HFFc6 (cell line): ENCODE measurements around the gene UQCRC1. TPM values are rescaled to one million over a fixed set of nuclear protein-coding genes. Genes with fewer than 3 reads are reported as not detected.

ENCODE experiments used
- DNase-seq: peaks from one replicate; pipeline ENCODE4 v3.0.0-alpha.2; 2018
- H3K27ac Mint-ChIP-seq: 2 replicates; pipeline ENCODE4 v1.8.0; 2020; ENCODE audit warnings: mild to moderate bottlenecking, mixed read lengths
- H3K27me3 Mint-ChIP-seq: 2 replicates; pipeline ENCODE4 v1.8.0; 2021; ENCODE audit warnings: mild to moderate bottlenecking, moderate library complexity, mixed read lengths; ENCODE audit not compliant: insufficient read depth
- H3K36me3 Mint-ChIP-seq: 2 replicates; pipeline ENCODE4 v1.8.0; 2021; ENCODE audit warnings: low read depth, mixed read lengths
- H3K4me1 Mint-ChIP-seq: 2 replicates; pipeline ENCODE4 v1.8.0; 2020; ENCODE audit warnings: low read depth, mixed read lengths
- H3K4me3 Mint-ChIP-seq: 2 replicates; pipeline ENCODE4 v1.8.0; 2020; ENCODE audit warnings: mild to moderate bottlenecking, moderate library complexity, mixed read lengths
- H3K9me3 Mint-ChIP-seq: 2 replicates; pipeline ENCODE4 v1.8.0; 2020; ENCODE audit warnings: mild to moderate bottlenecking, mixed read lengths
- total RNA-seq, 6 experiments: library from RNA; stranded (reverse); fragmentation: NEBNext Ultra II Directional; extraction: Animal tissue kit (Norgen Biotek cat#: 25700); gene quantifications; 2 replicates in 1 of 6; 3 replicates in 5 of 6; pipeline ENCODE4 v1.2.3, GENCODE V29; 2021
- TF ChIP-seq, protein P1 (sequence below): fragments of 200-600 bp; sonication (generic); IDR thresholded peaks from 2 replicates; pipeline ENCODE4 v1.5.0; 2021; ENCODE audit warnings: antibody characterized with exemption, mild to moderate bottlenecking

The UQCRC1 gene
- total RNA-seq, 6 experiments from 2014 or later = 254 to 322 (median 276) TPM

DNA sequence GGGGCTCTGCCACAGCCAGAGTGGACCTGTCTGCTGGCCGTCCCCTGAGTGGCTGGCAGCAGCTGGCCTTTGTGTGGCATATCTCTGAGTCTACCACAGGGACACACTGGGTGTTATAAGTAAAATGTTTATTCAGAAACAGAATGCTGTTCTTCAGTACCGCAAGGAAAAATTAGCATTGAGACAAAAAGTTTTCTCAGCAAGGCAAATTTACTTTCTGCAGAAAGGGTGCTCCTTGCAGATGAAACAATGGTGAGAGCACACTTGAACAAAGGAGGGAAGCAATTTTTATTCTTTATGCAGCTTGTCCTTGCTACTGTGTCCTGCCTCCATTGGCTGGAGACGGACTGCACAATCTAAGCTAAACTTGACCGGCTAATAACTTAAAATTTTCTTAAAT, 8.1 kb upstream of the UQCRC1 start:
- no peak overlapping the region for H3K27ac Mint-ChIP-seq
- H3K4me1 Mint-ChIP-seq = peaks cover 22% of the 10 kb centered on the region
- H3K36me3 Mint-ChIP-seq = peaks cover 15% of the 10 kb centered on the region; the same call in 1 of the 2 replicates
- peaks cover 24% of the 10 kb centered on the region for H3K9me3 Mint-ChIP-seq
- TF ChIP-seq, protein P1, sequence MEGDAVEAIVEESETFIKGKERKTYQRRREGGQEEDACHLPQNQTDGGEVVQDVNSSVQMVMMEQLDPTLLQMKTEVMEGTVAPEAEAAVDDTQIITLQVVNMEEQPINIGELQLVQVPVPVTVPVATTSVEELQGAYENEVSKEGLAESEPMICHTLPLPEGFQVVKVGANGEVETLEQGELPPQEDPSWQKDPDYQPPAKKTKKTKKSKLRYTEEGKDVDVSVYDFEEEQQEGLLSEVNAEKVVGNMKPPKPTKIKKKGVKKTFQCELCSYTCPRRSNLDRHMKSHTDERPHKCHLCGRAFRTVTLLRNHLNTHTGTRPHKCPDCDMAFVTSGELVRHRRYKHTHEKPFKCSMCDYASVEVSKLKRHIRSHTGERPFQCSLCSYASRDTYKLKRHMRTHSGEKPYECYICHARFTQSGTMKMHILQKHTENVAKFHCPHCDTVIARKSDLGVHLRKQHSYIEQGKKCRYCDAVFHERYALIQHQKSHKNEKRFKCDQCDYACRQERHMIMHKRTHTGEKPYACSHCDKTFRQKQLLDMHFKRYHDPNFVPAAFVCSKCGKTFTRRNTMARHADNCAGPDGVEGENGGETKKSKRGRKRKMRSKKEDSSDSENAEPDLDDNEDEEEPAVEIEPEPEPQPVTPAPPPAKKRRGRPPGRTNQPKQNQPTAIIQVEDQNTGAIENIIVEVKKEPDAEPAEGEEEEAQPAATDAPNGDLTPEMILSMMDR = no peak
- no peak overlapping the region for H3K4me3 Mint-ChIP-seq
- peaks cover 2% of the 10 kb centered on the region; the same call in 1 of the 2 replicates for H3K27me3 Mint-ChIP-seq
- no peak for DNase-seq

DNA sequence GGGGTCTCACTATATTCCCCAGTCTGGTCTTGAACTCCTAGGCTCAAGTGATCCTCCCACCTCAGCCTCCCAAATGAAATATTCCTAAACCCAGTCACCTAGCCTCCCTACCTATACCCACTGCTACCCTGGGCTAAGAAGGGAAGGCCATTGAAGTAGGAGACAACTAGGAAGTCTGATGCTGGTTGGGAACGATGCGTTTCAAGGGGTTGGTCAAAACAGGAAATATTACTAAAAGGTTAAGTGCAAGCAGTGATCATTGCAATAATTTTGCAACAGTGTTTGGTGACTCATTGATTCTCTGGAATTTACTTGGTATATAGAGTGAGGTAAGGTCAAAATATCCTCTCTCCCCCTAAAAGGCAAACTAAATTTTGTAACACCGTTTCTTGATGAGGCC, 4.6 kb upstream of the UQCRC1 start:
- peaks cover 15% of the 10 kb centered on the region; the same call in 1 of the 2 replicates for H3K36me3 Mint-ChIP-seq
- TF ChIP-seq, protein P1 = no peak
- peaks cover 24% of the 10 kb centered on the region for H3K9me3 Mint-ChIP-seq
- H3K27me3 Mint-ChIP-seq = peaks cover 5% of the 10 kb centered on the region
- H3K4me3 Mint-ChIP-seq = no peak overlapping the region; the same call in 1 of the 2 replicates
- peak; percentile 48 for DNase-seq
- peak overlapping the region; percentile 75 for H3K27ac Mint-ChIP-seq
- peaks cover 22% of the 10 kb centered on the region for H3K4me1 Mint-ChIP-seq

DNA sequence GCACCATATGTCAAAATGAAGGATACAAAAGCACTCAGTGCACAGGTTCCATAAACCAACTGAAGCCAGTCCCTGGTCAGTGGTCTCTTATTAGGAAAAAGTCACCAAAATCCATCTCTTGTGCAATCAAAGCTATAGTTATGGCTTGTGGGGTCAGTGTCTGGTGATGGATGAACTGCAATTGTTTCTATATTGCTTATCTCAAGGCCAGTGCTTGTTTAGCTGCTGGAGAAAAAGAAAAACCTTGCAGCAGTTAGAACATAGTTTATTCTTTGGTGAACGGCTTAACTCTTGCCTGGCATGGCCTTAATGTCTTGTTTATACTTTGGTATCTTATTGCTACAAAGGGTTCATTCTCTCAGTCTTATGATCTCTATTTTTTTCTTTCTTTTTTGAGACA, 2.9 kb upstream of the UQCRC1 start:
- H3K27ac Mint-ChIP-seq = no peak overlapping the region
- H3K4me3 Mint-ChIP-seq = no peak overlapping the region
- peaks cover 17% of the 10 kb centered on the region for H3K36me3 Mint-ChIP-seq
- H3K9me3 Mint-ChIP-seq = peaks cover 13% of the 10 kb centered on the region
- peaks cover 4% of the 10 kb centered on the region for H3K27me3 Mint-ChIP-seq
- TF ChIP-seq, protein P1 = no peak
- no peak for DNase-seq
- H3K4me1 Mint-ChIP-seq = peaks cover 24% of the 10 kb centered on the region

DNA sequence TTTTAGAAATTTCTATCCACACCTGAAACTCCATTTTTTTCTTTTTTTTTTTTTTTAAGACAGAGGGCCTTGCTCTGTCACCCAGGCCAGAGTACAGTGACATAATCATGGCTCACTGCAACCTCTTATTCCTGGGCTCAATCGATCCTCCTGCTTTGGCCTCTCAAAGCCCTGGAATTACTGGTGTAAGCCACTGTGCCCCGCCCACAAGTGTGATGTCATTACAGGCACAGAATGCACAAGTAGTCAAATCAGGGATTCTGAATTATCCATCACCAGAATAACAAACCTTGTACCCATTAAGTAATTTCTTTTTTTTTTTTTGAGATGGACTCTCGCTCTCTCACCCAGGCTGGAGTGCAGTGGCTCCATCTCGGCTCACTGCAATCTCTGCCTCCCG, 1.9 kb downstream of the UQCRC1 start:
- Mint-ChIP-seq H3K27ac (peak overlapping the region; percentile 92; the same call in 1 of the 2 replicates), H3K9me3 (no peaks in the 10 kb centered on the region), H3K36me3 (peaks cover 19% of the 10 kb centered on the region), H3K27me3 (peaks cover 3% of the 10 kb centered on the region; the same call in 1 of the 2 replicates), H3K4me3 (no peak overlapping the region), H3K4me1 (peaks cover 12% of the 10 kb centered on the region)
- TF ChIP-seq, protein P1 = no peak
- no peak for DNase-seq

DNA sequence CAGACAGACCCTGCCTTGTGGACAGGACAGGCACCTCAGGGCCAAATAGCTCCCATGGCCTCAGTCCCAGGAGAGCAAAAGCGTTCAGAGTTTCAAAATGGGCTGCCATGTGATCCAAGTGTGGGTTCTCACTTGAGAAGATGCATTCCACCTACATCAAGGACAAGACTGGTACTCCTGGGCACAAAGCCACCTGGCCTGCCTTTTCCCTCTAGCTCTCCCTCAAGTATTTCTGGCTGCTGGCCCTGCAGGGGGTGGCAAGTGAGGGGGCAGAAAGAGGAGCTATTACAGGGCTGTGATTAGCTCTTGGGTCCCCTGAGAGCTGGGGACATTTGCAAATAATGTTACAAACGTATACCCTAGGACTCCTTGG, 7.8 kb downstream of the UQCRC1 start:
- TF ChIP-seq, protein P1 = no peak
- H3K9me3 Mint-ChIP-seq = no peaks in the 10 kb centered on the region
- H3K27me3 Mint-ChIP-seq = peaks cover 2% of the 10 kb centered on the region
- H3K4me1 Mint-ChIP-seq = peaks cover 45% of the 10 kb centered on the region
- H3K4me3 Mint-ChIP-seq = no peak overlapping the region
- no peak overlapping the region for H3K27ac Mint-ChIP-seq
- H3K36me3 Mint-ChIP-seq = peaks cover 36% of the 10 kb centered on the region
- DNase-seq = no peak
